GM19324 (cell line): ENCODE results near the gene PPP1R1C.
A peak's percentile ranks its signal among the peaks of the same experiment; 100 is the strongest.

Source experiments
- ATAC-seq: cut with Tn5 transposase; IDR thresholded peaks from one replicate; pipeline ENCODE4 v1.9.1; 2021; ENCODE audit warnings: mild to moderate bottlenecking, moderate library complexity; ENCODE audit not compliant: unreplicated experiment, low FRiP score

Gene PPP1R1C

DNA sequence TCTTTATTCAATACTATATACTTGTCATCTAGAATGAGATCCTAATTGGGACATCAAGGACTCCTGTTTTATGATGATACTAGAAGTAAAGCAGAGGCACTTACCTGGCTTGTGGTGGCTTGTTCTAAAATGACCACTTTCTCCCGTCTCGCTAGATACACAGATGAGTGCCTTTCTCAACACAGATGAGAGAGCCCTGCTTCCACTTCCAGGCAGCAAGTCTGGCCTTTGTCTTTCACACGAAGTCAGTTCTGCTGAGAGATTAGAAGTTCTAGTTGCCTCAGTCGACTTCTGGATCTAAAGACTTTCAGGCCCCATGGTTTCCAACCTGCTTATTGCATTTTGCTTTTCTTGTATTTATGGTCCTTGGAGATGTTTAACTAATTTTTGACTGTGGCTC is 70.3 kb downstream of the PPP1R1C start:
- ATAC-seq = no peak

GRCh38 chr2:182057002-182057401 is 71.3 kb downstream of the PPP1R1C start:
- ATAC-seq = no peak

- ATAC-seq = no peak
Observed at GRCh38 chr2:182058056-182058455, 72.4 kb downstream of the PPP1R1C start.

DNA sequence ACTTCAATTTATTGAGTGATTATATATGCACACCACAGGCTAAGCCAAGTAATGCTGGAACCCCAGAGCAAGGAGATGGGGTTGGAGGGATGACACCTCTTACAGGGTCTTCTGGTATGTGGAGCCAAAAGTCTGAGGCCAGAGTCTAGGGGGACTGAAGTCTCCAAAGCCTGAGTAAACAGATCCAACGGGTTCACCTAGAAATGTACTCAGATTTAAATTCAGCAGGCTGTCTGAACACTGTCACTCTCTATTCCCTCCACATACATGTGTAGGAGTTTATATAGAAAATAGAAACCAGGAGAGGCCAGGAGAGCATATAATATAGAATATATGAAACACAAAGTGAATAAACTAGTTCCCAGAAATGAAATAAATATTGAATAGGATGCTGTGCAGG is 76.1 kb downstream of the PPP1R1C start:
- ATAC-seq = no peak

GRCh38 chr2:182062329-182062972 is 76.8 kb downstream of the PPP1R1C start:
- no peak for ATAC-seq

GRCh38 chr2:182064019-182064778 is 78.5 kb downstream of the PPP1R1C start:
- no peak for ATAC-seq

- no peak for ATAC-seq
Observed at GRCh38 chr2:182066400-182067087, 80.9 kb downstream of the PPP1R1C start.

GRCh38 chr2:182067393-182067792 is 81.7 kb downstream of the PPP1R1C start:
- no peak for ATAC-seq

GRCh38 chr2:182068811-182069210 is 83.2 kb downstream of the PPP1R1C start:
- no peak for ATAC-seq

GRCh38 chr2:182069416-182069815 is 83.8 kb downstream of the PPP1R1C start:
- ATAC-seq = no peak

GRCh38 chr2:182069908-182070307 is 84.3 kb downstream of the PPP1R1C start:
- no peak for ATAC-seq

- no peak for ATAC-seq
Observed at GRCh38 chr2:182070736-182071135, 85.1 kb downstream of the PPP1R1C start.

DNA sequence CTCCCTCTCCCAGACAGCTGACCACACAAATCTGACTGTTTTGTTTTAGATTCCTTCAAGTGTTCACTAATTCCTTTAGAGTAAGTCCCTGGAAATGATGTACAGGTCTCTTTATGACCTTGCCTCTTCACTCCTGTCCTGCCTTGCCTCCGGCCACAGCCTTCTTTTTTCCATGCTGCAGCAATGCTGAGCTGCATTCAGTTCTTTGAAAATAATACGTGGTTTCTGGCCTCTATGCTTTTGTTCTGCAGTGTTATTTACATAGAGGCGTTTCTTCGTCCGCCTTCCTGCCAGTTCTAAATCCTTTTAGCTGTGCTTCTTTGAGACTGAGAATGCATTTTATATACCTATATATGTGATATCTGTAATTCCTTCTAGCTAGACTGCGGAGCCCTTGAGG is 87.2 kb downstream of the PPP1R1C start:
- ATAC-seq = no peak

- no peak for ATAC-seq
Observed at GRCh38 chr2:182073613-182074012, 88.0 kb downstream of the PPP1R1C start.

GRCh38 chr2:182077023-182077422 is 91.4 kb downstream of the PPP1R1C start:
- ATAC-seq = no peak

DNA sequence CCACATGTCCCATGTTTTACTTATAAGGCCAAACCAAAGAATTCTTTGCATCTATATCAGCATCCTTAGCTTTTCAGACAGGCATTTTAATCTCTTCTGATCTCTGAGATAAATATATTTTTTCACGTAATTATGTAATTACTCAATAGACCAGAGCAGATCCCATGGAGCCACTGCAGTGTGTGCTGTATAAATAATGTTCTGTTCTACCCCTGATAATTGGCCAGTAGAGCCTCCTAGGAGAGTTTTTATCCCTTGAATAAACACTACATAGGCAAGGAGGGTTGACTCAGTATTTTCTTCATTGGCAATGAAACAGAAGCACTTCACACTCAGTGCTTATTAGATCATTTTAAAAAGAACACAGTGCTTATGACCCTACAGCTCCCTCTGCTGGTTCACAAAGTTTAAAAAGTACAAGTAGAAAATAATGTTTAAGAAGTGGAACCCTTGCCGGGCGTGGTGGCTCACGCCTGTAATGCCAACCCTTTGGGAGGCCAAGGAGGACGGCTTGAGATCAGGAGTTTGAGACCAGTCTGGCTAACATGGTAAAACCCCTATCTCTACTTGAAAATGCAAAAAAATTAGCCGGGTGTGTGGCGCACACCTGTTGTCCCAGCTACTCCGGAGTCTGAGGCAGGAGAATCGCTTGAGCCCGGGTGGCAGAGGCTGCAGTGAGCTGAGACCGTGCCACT is 91.9 kb downstream of the PPP1R1C start:
- ATAC-seq = peak; percentile 62

DNA sequence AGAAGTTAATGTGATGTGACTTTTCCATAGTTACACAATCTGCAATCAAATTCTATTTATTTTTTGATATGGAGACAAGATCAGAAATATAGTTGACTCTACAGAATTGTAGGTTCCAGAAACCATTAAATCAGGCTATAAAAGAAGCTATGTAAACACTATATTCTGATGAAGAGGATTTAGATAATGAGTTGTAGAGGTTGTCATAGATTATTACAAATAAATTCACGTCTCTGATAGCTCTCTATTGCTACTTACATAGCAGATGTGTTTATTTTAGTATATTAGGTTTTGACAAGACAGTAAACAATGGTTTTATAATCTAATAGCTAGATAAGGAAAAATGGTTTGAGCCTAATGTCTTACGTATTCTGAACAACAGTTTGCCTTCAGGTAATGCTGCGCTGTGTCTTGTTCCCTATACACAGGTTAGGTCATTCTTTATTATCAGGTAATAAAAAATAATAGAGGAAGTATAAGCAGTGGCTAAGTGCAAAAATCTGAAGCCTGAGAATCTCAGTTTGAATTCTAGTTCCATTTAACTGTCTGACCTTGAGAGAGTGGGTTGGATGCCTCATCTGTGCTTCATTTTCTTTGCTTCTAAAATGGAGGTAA is 93.4 kb downstream of the PPP1R1C start:
- ATAC-seq = no peak

DNA sequence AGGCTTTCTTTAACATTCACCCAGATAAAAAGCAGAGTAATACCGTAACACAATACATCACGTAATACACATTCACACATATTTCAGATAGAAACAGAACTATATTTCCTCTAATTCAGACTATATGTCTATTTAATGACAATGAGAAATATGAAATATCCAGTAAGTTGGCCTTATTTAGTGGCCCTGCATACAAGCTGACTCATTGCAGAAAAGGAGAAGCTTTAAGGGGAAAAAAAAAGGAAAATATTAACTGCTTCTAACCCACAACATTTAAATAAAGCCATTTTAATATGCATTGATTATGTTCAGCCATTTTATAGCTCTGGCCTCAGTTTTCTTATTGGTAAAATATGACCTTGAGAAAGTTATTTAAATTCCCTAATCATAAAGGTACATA is 94.8 kb downstream of the PPP1R1C start:
- ATAC-seq = no peak

GRCh38 chr2:182081602-182082260 is 96.1 kb downstream of the PPP1R1C start:
- ATAC-seq = no peak

DNA sequence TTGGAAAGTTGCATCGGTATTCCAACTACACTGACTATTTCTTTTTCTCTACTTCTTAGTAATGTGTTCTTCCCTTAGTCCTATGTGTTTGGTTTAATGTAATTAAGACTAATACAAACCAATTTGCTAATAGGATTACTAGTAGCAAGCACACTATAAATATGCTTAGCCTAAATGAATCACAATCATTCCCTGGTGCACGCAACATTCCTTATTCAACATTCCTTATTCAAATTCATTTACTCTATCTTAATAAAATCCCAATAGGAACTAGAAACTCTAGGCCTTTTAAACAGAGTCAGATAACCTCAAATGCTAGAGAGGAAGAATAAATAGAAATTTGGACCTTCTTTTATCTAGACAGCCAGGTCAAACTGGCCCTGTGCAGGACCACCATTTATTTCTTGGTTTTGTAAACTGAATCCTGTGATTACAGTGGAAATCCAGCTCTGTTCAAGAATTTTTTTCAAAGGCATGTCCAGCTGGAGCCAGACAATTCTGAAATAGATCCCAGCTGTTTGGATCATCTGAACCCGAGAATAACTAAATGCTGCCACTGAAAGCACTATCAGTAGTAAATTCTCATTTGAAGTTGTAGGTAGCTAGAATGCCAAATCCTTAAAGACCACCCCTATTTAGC is 103.1 kb downstream of the PPP1R1C start:
- no peak for ATAC-seq
